Activated naive CD8-positive, alpha-beta T cell treated with anti-CD3 and anti-CD28 coated beads for 36 hours (primary cell): ENCODE data around the gene SPCS2. TPM values are rescaled to one million over a fixed set of nuclear protein-coding genes. Genes with fewer than 3 reads are reported as not detected.

Source experiments
- DNase-seq: peaks from one replicate; pipeline ENCODE4 v3.0.0; 2021
- H3K27ac Mint-ChIP-seq: one replicate; pipeline ENCODE4 v1.8.0; 2022; ENCODE audit warnings: mild to moderate bottlenecking, moderate library complexity, mixed read lengths
- H3K27me3 Mint-ChIP-seq: one replicate; pipeline ENCODE4 v1.8.0; 2022; ENCODE audit warnings: mild to moderate bottlenecking, mixed read lengths
- H3K36me3 Mint-ChIP-seq: one replicate; pipeline ENCODE4 v1.8.0; 2021; ENCODE audit warnings: mild to moderate bottlenecking, mixed read lengths
- H3K4me1 Mint-ChIP-seq: one replicate; pipeline ENCODE4 v1.8.0; 2021; ENCODE audit warnings: mixed read lengths
- H3K4me3 Mint-ChIP-seq: one replicate; pipeline ENCODE4 v1.8.0; 2022; ENCODE audit warnings: mild to moderate bottlenecking, moderate library complexity, mixed read lengths
- H3K9me3 Mint-ChIP-seq: one replicate; pipeline ENCODE4 v1.8.0; 2022; ENCODE audit warnings: mixed read lengths
- total RNA-seq, 2 experiments: library from RNA; stranded (reverse); gene quantifications; one replicate each; pipeline ENCODE4 v1.2.3, GENCODE V29; 2021

SPCS2 gene
- total RNA-seq = 100 to 1,000 TPM; 137 to 139 TPM

GRCh38 chr11:74948898-74949752 lies at the start of gene SPCS2, which contains the start of gene XRRA1:
TSS of gene SPCS2 (plus strand) at chr11:74949266. CDS start at chr11:74949286, 20 bp downstream.
TSS of gene XRRA1 (minus strand) at chr11:74949091. CDS start at chr11:74940878, 8,213 bp downstream.
- H3K9me3 Mint-ChIP-seq = no peaks in the 10 kb centered on the region
- H3K4me1 Mint-ChIP-seq = peaks cover 47% of the 10 kb centered on the region
- peak within 1 kb of the TSS; percentile 97 for H3K27ac Mint-ChIP-seq
- peaks cover 42% of the 10 kb centered on the region for H3K36me3 Mint-ChIP-seq
- peak within 1 kb of the TSS; percentile 99 for H3K4me3 Mint-ChIP-seq
- peak; percentile 98 for DNase-seq
- no peaks in the 10 kb centered on the region for H3K27me3 Mint-ChIP-seq

- Mint-ChIP-seq H3K4me1 (peaks cover 4% of the 10 kb centered on the region), H3K4me3 (no peak overlapping the region), H3K27ac (no peak overlapping the region), H3K27me3 (no peaks in the 10 kb centered on the region), H3K36me3 (peaks cover 64% of the 10 kb centered on the region), H3K9me3 (peaks cover 33% of the 10 kb centered on the region)
- no peak for DNase-seq
Observed at GRCh38 chr11:74902342-74902741, 46.7 kb upstream of the SPCS2 start.

GRCh38 chr11:74905326-74905725 lies 43.7 kb upstream of the SPCS2 start:
- Mint-ChIP-seq H3K27me3 (no peaks in the 10 kb centered on the region), H3K4me1 (peaks cover 4% of the 10 kb centered on the region), H3K4me3 (no peak overlapping the region), H3K27ac (peak overlapping the region; percentile 9), H3K9me3 (peaks cover 16% of the 10 kb centered on the region), H3K36me3 (peaks cover 46% of the 10 kb centered on the region)
- no peak for DNase-seq

GRCh38 chr11:74909385-74909784 lies 39.7 kb upstream of the SPCS2 start:
- DNase-seq = no peak
- no peak overlapping the region for H3K27ac Mint-ChIP-seq
- H3K27me3 Mint-ChIP-seq = no peaks in the 10 kb centered on the region
- no peak overlapping the region for H3K4me3 Mint-ChIP-seq
- H3K4me1 Mint-ChIP-seq = peaks cover 4% of the 10 kb centered on the region
- H3K9me3 Mint-ChIP-seq = no peaks in the 10 kb centered on the region
- peaks cover 20% of the 10 kb centered on the region for H3K36me3 Mint-ChIP-seq

- no peaks in the 10 kb centered on the region for H3K9me3 Mint-ChIP-seq
- no peak for DNase-seq
- H3K27ac Mint-ChIP-seq = no peak overlapping the region
- H3K36me3 Mint-ChIP-seq = peaks cover 22% of the 10 kb centered on the region
- H3K4me1 Mint-ChIP-seq = peaks cover 4% of the 10 kb centered on the region
- no peak overlapping the region for H3K4me3 Mint-ChIP-seq
- no peaks in the 10 kb centered on the region for H3K27me3 Mint-ChIP-seq
Observed at GRCh38 chr11:74909812-74910211, 39.3 kb upstream of the SPCS2 start.

- H3K27ac Mint-ChIP-seq = no peak overlapping the region
- H3K4me1 Mint-ChIP-seq = peaks cover 7% of the 10 kb centered on the region
- H3K9me3 Mint-ChIP-seq = no peaks in the 10 kb centered on the region
- DNase-seq = no peak
- no peak overlapping the region for H3K4me3 Mint-ChIP-seq
- H3K27me3 Mint-ChIP-seq = no peaks in the 10 kb centered on the region
- peaks cover 24% of the 10 kb centered on the region for H3K36me3 Mint-ChIP-seq
Observed at GRCh38 chr11:74923125-74923524, 25.9 kb upstream of the SPCS2 start.

- Mint-ChIP-seq H3K9me3 (no peaks in the 10 kb centered on the region), H3K36me3 (peaks cover 6% of the 10 kb centered on the region), H3K27ac (no peak overlapping the region), H3K27me3 (no peaks in the 10 kb centered on the region), H3K4me3 (no peak overlapping the region), H3K4me1 (peaks cover 7% of the 10 kb centered on the region)
- no peak for DNase-seq
Observed at GRCh38 chr11:74925281-74925680, 23.8 kb upstream of the SPCS2 start.

- Mint-ChIP-seq H3K27ac (peak overlapping the region; percentile 22), H3K4me3 (no peak overlapping the region), H3K9me3 (no peaks in the 10 kb centered on the region), H3K27me3 (no peaks in the 10 kb centered on the region), H3K36me3 (peaks cover 8% of the 10 kb centered on the region), H3K4me1 (peaks cover 7% of the 10 kb centered on the region)
- peak; percentile 28 for DNase-seq
Observed at GRCh38 chr11:74926304-74927030, 22.6 kb upstream of the SPCS2 start.

GRCh38 chr11:74927496-74927895 lies 21.6 kb upstream of the SPCS2 start:
- H3K36me3 Mint-ChIP-seq = peaks cover 10% of the 10 kb centered on the region
- no peak overlapping the region for H3K4me3 Mint-ChIP-seq
- no peak overlapping the region for H3K27ac Mint-ChIP-seq
- H3K4me1 Mint-ChIP-seq = peaks cover 10% of the 10 kb centered on the region
- DNase-seq = no peak
- no peaks in the 10 kb centered on the region for H3K27me3 Mint-ChIP-seq
- H3K9me3 Mint-ChIP-seq = no peaks in the 10 kb centered on the region

GRCh38 chr11:74929431-74930363 lies 19.4 kb upstream of the SPCS2 start:
- Mint-ChIP-seq H3K9me3 (no peaks in the 10 kb centered on the region), H3K27ac (no peak overlapping the region), H3K27me3 (no peaks in the 10 kb centered on the region), H3K36me3 (peaks cover 17% of the 10 kb centered on the region), H3K4me3 (no peak overlapping the region), H3K4me1 (peaks cover 17% of the 10 kb centered on the region)
- peak; percentile 54 for DNase-seq

- H3K4me1 Mint-ChIP-seq = peaks cover 10% of the 10 kb centered on the region
- no peaks in the 10 kb centered on the region for H3K9me3 Mint-ChIP-seq
- peaks cover 20% of the 10 kb centered on the region for H3K36me3 Mint-ChIP-seq
- no peak overlapping the region for H3K4me3 Mint-ChIP-seq
- H3K27ac Mint-ChIP-seq = peak overlapping the region; percentile 85
- H3K27me3 Mint-ChIP-seq = no peaks in the 10 kb centered on the region
- DNase-seq = peak; percentile 12
Observed at GRCh38 chr11:74932169-74932568, 16.9 kb upstream of the SPCS2 start.

- DNase-seq = no peak
- Mint-ChIP-seq H3K4me1 (peaks cover 10% of the 10 kb centered on the region), H3K27ac (peak overlapping the region; percentile 85), H3K36me3 (peaks cover 22% of the 10 kb centered on the region), H3K9me3 (no peaks in the 10 kb centered on the region), H3K27me3 (no peaks in the 10 kb centered on the region), H3K4me3 (no peak overlapping the region)
Observed at GRCh38 chr11:74932797-74933196, 16.3 kb upstream of the SPCS2 start.

GRCh38 chr11:74933765-74934164 lies 15.3 kb upstream of the SPCS2 start:
- H3K27ac Mint-ChIP-seq = no peak overlapping the region
- H3K9me3 Mint-ChIP-seq = no peaks in the 10 kb centered on the region

GRCh38 chr11:74935285-74935684 lies 13.8 kb upstream of the SPCS2 start:
- no peak overlapping the region for H3K27ac Mint-ChIP-seq
- no peaks in the 10 kb centered on the region for H3K9me3 Mint-ChIP-seq
- no peak for DNase-seq
- H3K4me3 Mint-ChIP-seq = no peak overlapping the region
- peaks cover 29% of the 10 kb centered on the region for H3K36me3 Mint-ChIP-seq
- no peaks in the 10 kb centered on the region for H3K27me3 Mint-ChIP-seq
- peaks cover 15% of the 10 kb centered on the region for H3K4me1 Mint-ChIP-seq

More at GRCh38 chr11:74933765-74934164, 15.3 kb upstream of the SPCS2 start:
- no peak overlapping the region for H3K4me3 Mint-ChIP-seq
- no peaks in the 10 kb centered on the region for H3K27me3 Mint-ChIP-seq
- H3K4me1 Mint-ChIP-seq = peaks cover 14% of the 10 kb centered on the region
- DNase-seq = no peak
- peaks cover 23% of the 10 kb centered on the region for H3K36me3 Mint-ChIP-seq
